Mesenchymal stem cell (in vitro differentiated cells and primary cell): ENCODE data around the gene COL6A1.

Experiments
- DNase-seq: peaks from one replicate; pipeline ENCODE4 v3.0.0-alpha.2; 2013
- H2AFZ ChIP-seq: one replicate; pipeline ENCODE4 v1.6.1; 2013; ENCODE audit warnings: low read depth, mild to moderate bottlenecking, control low read depth, inconsistent platforms, low read length, moderate library complexity
- H2AK5ac ChIP-seq: 2 replicates; pipeline ENCODE4 v1.6.1; 2013; ENCODE audit warnings: low read length, moderate library complexity, mild to moderate bottlenecking, inconsistent platforms; ENCODE audit not compliant: severe bottlenecking
- H2BK120ac ChIP-seq: one replicate; pipeline ENCODE4 v1.6.1; 2013; ENCODE audit warnings: low read depth, mild to moderate bottlenecking, inconsistent platforms, low read length, moderate library complexity
- H2BK12ac ChIP-seq, 2 experiments: one replicate each; pipeline ENCODE4 v1.6.1; 2013; ENCODE audit warnings: inconsistent platforms in 2 of 2, low read length in 2 of 2, mild to moderate bottlenecking in 2 of 2, moderate library complexity in 2 of 2, control low read depth in 1 of 2
- H2BK15ac ChIP-seq: one replicate; pipeline ENCODE4 v1.6.1; 2013; ENCODE audit warnings: mild to moderate bottlenecking, low read depth, inconsistent platforms; ENCODE audit not compliant: poor library complexity, severe bottlenecking
- H2BK5ac ChIP-seq: 2 replicates; pipeline ENCODE4 v1.6.1; 2013; ENCODE audit warnings: low read depth, mild to moderate bottlenecking, low read length, control low read depth, inconsistent platforms; ENCODE audit not compliant: poor library complexity, severe bottlenecking
- H3K14ac ChIP-seq, 2 experiments: one replicate each; pipeline ENCODE4 v1.6.1; 2013; ENCODE audit warnings: inconsistent platforms in 2 of 2, low read length in 2 of 2, control low read depth in 1 of 2, mild to moderate bottlenecking in 1 of 2, moderate library complexity in 1 of 2
- H3K18ac ChIP-seq, 2 experiments: one replicate each; pipeline ENCODE4 v1.6.1; 2013; ENCODE audit warnings: inconsistent platforms in 2 of 2, low read length in 2 of 2, control low read depth in 1 of 2, low read depth in 1 of 2, mild to moderate bottlenecking in 1 of 2
- H3K23ac ChIP-seq, 2 experiments: one replicate each; pipeline ENCODE4 v1.6.1; 2013; ENCODE audit warnings: inconsistent platforms in 2 of 2, low read length in 2 of 2, mild to moderate bottlenecking in 2 of 2, moderate library complexity in 2 of 2, control low read depth in 1 of 2
- H3K27ac ChIP-seq: 2 replicates; pipeline ENCODE4 v1.5.1; 2013; ENCODE audit warnings: mild to moderate bottlenecking, moderate library complexity, low read length, control low read depth, inconsistent platforms; ENCODE audit not compliant: poor library complexity, severe bottlenecking
- H3K27me3 ChIP-seq, 2 experiments: 2 replicates each; pipeline versions ENCODE4 v1.6.1 to v1.7.0; 2013; ENCODE audit warnings: low read length in 2 of 2, mild to moderate bottlenecking in 2 of 2, moderate library complexity in 2 of 2, control low read depth in 1 of 2, inconsistent platforms in 1 of 2; ENCODE audit not compliant: control insufficient read depth in 1 of 2, insufficient read depth in 1 of 2
- H3K36me3 ChIP-seq, 2 experiments: 2 replicates each; pipeline versions ENCODE4 v1.6.1 to v1.7.0; 2013; ENCODE audit warnings: low read length in 2 of 2, control low read depth in 1 of 2, inconsistent platforms in 1 of 2, low read depth in 1 of 2, mild to moderate bottlenecking in 1 of 2; ENCODE audit not compliant: insufficient read depth in 2 of 2, control insufficient read depth in 1 of 2
- H3K4ac ChIP-seq, 2 experiments: one replicate each; pipeline ENCODE4 v1.6.1; 2013; ENCODE audit warnings: inconsistent platforms in 2 of 2, low read length in 2 of 2, mild to moderate bottlenecking in 2 of 2, moderate library complexity in 2 of 2, control low read depth in 1 of 2, low read depth in 1 of 2
- H3K4me1 ChIP-seq: 2 replicates; pipeline ENCODE4 v1.6.1; 2013; ENCODE audit warnings: low read depth, low read length, control low read depth; ENCODE audit not compliant: control insufficient read depth, insufficient read depth
- H3K4me2 ChIP-seq: 2 replicates; pipeline ENCODE4 v1.6.1; 2013; ENCODE audit warnings: low read length, mild to moderate bottlenecking, inconsistent platforms; ENCODE audit not compliant: poor library complexity, severe bottlenecking
- H3K4me3 ChIP-seq, 2 experiments: 2 replicates each; pipeline versions ENCODE4 v1.5.1 to v1.7.0; 2013; ENCODE audit warnings: low read length in 2 of 2, mild to moderate bottlenecking in 2 of 2, control low read depth in 1 of 2, low read depth in 1 of 2; ENCODE audit not compliant: insufficient read depth in 1 of 2
- H3K79me1 ChIP-seq: replicated peaks from 2 replicates; pipeline ENCODE4 v1.6.1; 2013; ENCODE audit warnings: mild to moderate bottlenecking, control low read depth, low read length, inconsistent platforms; ENCODE audit not compliant: poor library complexity, severe bottlenecking
- H3K9ac ChIP-seq: 2 replicates; pipeline ENCODE4 v1.7.0; 2013; ENCODE audit warnings: mild to moderate bottlenecking, low read length, moderate library complexity
- H3K9me3 ChIP-seq: 2 replicates; pipeline ENCODE4 v1.7.0; 2013; ENCODE audit warnings: mild to moderate bottlenecking, low read length; ENCODE audit not compliant: control insufficient read depth
- H4K8ac ChIP-seq: one replicate; pipeline ENCODE4 v1.6.1; 2013; ENCODE audit warnings: inconsistent platforms, mild to moderate bottlenecking, low read length, moderate library complexity
- H4K91ac ChIP-seq: one replicate; pipeline ENCODE4 v1.6.1; 2013; ENCODE audit warnings: mild to moderate bottlenecking, low read length, inconsistent platforms
- WGBS: methylation state at CpG from one replicate; pipeline ENCODE4 v1.1.7; 2013; ENCODE audit warnings: mixed read lengths; 5-methylcytosine and 5-hydroxymethylcytosine counted together

Gene COL6A1

DNA sequence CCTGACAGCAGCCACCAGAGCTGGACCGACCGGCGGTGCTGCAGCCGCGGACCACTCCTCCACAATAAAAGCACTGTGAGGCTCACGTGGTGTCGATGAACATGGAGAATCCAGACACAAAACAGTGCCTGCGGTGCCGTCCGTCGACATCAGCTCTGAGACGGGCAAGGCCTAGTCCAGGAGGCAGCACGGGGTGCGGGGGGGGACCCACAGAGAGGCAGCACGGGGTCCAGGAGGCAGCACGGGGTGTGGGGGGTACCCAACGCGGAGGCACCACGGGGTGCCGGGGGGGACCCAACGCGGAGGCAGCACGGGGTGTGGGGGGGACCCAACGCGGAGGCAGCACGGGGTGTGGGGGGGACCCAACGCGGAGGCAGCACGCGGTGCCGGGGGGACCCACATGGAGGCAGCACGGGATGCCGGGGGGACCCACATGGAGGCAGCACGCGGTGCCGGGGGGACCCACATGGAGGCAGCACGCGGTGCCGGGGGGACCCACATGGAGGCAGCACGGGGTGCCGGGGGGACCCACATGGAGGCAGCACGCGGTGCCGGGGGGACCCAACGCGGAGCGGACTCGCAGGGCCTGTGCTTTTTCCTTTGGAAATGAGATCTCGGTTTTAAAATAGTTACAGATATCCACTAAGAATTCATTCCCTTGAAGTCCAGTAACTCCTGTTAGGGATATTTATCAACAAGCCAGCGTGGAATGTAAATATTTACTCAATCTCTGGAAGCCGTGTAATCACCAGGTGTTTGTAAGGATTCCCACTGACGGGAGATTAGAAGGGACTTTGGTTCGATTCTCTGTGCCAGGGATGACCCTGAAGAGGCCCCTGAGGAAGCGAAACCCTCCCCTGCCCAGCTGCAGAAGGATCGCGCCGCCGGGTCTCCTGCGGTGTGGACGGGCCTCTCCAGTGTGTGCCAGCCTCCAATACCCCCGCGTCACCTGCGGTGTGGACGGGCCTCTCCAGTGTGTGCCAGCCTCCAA, 52.1 kb downstream of the COL6A1 start:
- Histone ChIP-seq H2BK5ac (no peak overlapping the region), H3K79me1 (no peaks in the 10 kb centered on the region), H3K27me3 (no peaks in the 10 kb centered on the region), H4K91ac (peak overlapping the region; percentile 91), H2AK5ac (no peak overlapping the region), H2BK15ac (peak overlapping the region; percentile 52), H3K23ac (no peak overlapping the region), H3K4me2 (no peak overlapping the region), H2BK120ac (peak overlapping the region; percentile 89), H3K14ac (peak overlapping the region in 1 of 2 experiments; percentile 13), H3K36me3 (no peaks in the 10 kb centered on the region), H2AFZ (no peak overlapping the region), H2BK12ac (peak overlapping the region; percentile 99 to 100), H3K4me3 (no peak overlapping the region), H3K4me1 (peaks cover 5% of the 10 kb centered on the region), H3K9me3 (peaks cover 9% of the 10 kb centered on the region), H3K27ac (no peak overlapping the region), H3K9ac (no peak overlapping the region), H4K8ac (peak overlapping the region; percentile 98), H3K4ac (peak overlapping the region; percentile 75 to 97), H3K18ac (peak overlapping the region; percentile 94 to 99)
- peak; percentile 88 for DNase-seq
- WGBS: 73% methylated on average over 41 of the region's 64 CpGs

DNA sequence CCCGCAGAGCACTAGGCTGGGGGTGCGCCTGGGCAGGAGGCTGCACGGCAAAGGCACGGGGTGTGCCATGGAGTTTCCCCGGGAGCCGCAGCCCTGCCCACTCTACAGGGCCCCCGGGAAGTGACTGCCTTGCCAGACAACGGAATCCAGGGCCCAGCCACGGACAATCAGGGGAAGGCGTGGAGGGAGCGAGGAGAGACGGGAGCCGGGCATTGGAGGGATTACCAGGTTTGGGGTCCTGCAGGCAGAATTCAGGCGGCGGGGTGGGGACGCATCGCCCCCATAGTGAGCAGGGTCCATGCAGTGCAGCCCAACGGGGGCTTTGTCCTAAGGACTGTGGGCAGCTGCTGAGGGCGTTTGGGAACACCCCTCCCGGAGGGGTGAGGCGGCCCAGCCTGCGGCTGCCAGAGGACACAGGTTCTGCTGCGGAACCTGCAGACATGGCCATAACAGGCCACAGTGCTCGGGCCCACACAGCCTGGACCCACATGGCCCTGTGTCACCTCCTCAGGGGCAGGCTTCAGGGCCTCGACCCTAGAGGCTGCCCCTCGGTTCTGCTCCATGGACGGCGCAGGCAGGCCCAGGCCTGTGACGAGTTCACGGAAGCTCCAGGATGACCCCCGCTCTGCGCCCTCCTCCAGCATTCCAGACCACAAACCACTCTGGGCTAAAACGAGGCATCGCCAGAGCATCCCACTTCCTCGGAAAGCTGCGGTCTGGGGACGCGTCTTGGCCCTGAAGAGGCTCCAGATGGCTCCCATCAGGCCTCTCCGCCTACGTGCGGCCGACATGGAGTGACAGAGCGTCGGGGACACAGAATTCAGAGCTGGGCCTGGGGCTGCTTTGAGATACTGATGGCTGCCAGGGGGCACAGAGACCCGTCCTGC, 54.5 kb downstream of the COL6A1 start:
- Histone ChIP-seq H3K27ac (no peak overlapping the region), H3K4me2 (no peak overlapping the region), H3K36me3 (no peaks in the 10 kb centered on the region), H3K4me3 (no peak overlapping the region), H2BK15ac (peak overlapping the region; percentile 98), H3K79me1 (no peaks in the 10 kb centered on the region), H4K91ac (peak overlapping the region; percentile 99), H3K9me3 (no peaks in the 10 kb centered on the region), H2BK120ac (peak overlapping the region; percentile 97), H4K8ac (peak overlapping the region; percentile 70), H2BK12ac (peak overlapping the region; percentile 97 to 100), H3K27me3 (no peaks in the 10 kb centered on the region), H3K14ac (peak overlapping the region in 1 of 2 experiments; percentile 86), H3K4me1 (peaks cover 15% of the 10 kb centered on the region), H2BK5ac (no peak overlapping the region), H2AFZ (no peak overlapping the region), H3K23ac (peak overlapping the region in 1 of 2 experiments; percentile 51), H3K9ac (peak overlapping the region; percentile 75), H2AK5ac (no peak overlapping the region), H3K18ac (peak overlapping the region; percentile 96 to 99), H3K4ac (peak overlapping the region; percentile 95 to 100)
- WGBS: 71% methylated on average over 45 of the region's 45 CpGs
- DNase-seq: peak; percentile 95

DNA sequence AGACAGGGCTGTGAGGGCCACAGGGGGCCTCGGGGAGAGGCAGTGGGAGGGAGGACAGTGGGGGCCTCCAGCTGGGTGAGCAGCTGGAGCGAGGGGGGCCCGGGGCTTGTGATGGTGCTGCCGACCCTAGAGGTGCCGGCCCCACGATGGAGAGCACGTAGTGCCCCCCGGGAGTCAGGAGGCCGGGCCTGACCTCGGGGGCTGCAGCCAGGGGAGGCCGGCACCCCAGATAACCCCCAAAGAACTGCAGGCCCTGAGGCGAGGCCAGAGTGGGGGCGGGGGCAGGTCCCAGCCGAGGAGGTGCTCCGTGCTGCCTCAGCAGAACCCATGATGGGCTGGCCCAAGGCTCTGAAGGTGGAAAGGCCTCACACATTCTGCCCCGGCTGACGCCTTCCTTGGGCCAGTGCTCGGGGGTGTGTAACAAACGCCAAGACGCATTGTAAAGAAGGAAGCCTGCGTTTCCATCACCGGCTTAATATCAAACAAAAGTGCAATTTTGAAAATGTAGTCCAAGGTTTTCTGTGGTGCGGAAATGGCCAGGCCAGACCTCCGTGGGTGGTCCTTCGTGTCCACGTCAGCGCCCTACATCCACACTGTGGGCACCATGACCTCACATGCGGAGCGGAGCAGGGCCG, 55.2 kb downstream of the COL6A1 start:
- H4K91ac ChIP-seq: peak overlapping the region; percentile 99
- H2BK12ac ChIP-seq: peak overlapping the region; percentile 64 to 90
- peaks cover 18% of the 10 kb centered on the region for H3K4me1 ChIP-seq
- peak overlapping the region; percentile 93 to 100 for H3K4ac ChIP-seq
- no peak overlapping the region for H3K23ac ChIP-seq
- peak overlapping the region; percentile 75 for H3K9ac ChIP-seq
- WGBS: 91% methylated on average over 30 of the region's 30 CpGs
- peak overlapping the region; percentile 98 for H2BK15ac ChIP-seq
- H3K27ac ChIP-seq: no peak overlapping the region
- no peak for DNase-seq
- H3K9me3 ChIP-seq: no peaks in the 10 kb centered on the region
- H3K18ac ChIP-seq: peak overlapping the region; percentile 82 to 99
- H3K4me2 ChIP-seq: no peak overlapping the region
- no peaks in the 10 kb centered on the region for H3K79me1 ChIP-seq
- H3K36me3 ChIP-seq: no peaks in the 10 kb centered on the region
- no peaks in the 10 kb centered on the region for H3K27me3 ChIP-seq
- H3K4me3 ChIP-seq: no peak overlapping the region
- no peak overlapping the region for H2BK5ac ChIP-seq
- peak overlapping the region; percentile 66 for H4K8ac ChIP-seq
- H2AK5ac ChIP-seq: no peak overlapping the region
- H2BK120ac ChIP-seq: peak overlapping the region; percentile 54
- peak overlapping the region in 1 of 2 experiments; percentile 86 for H3K14ac ChIP-seq
- H2AFZ ChIP-seq: no peak overlapping the region
